Measurements from ENCODE around the gene LBR.

GRCh38 chr1:225427235-225428067, at the start of gene LBR:
- no peak for TF ChIP-seq CTCF (conservative IDR thresholded peaks at IDR 0.05)
- peak; percentile 90 for TF ChIP-seq ZFX (IDR thresholded peaks at IDR 0.05)

Data from C4-2B (cell line).